Inferior parietal cortex (tissue), 1 donor: ENCODE results near the gene CFD.
"Not testable (repeated sequence)": the region's sequence is repeated elsewhere in the genome, so short reads cannot be mapped to it uniquely, and the experiment has no call there.

Experiments
- DNase-seq: peaks from one replicate; pipeline ENCODE4 v3.0.0-alpha.2; 2016; ENCODE audit errors: extremely low spot score

Gene CFD

DNA sequence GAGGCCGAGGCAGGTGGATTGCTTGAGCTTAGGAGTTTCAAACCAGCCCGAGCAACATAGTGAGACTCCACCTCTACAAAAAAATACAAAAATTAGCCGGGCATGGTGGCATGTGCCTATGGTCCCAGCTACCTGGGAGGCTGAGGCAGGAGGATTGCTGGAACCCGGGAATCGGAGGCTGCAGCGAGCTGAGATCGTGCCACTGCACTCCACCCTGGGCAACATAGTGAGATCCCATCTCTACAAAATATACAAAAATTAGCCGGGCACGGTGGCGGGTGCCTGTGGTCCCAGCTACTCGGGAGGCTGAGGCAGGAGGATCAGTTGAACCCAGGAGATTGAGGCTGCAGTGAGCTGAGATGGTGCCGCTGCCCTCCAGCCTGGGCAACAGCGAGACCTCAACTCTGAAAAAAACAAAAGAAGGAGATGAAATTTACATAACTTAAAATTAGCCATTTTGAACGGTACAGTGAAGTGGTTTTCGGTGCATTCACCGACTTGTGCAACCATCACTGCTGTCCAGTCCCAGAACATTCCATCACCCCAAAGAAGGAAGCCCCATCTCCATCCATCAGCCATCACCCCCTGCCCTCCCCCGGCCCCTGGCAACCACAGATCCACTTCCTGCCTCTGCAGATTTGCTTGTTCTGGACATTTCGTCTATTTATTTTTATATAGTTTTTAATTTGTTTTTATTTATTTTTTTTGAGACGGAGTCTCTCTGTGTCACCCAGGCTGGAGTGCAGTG is 33.4 kb upstream of the CFD start:
- no peak for DNase-seq

DNA sequence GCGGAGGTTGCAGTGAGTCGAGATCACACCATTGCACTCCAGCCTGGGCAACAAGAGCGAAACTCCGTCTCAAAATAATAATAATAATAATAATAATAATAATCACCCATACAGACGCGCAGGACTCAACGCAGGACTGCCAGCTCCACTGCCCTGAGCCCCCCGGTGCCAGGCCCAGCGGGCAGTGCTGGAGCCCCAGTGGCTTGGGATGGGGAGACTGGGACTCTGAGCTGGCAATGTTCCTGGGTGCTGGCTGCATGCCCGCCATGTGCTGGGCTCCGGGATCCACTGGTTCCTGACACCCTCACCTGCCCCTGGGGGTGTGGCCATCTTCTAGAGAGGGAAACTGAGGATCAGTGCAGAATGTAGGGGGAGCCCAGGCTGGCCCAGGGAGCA is 32.2 kb upstream of the CFD start:
- DNase-seq: no peak

DNA sequence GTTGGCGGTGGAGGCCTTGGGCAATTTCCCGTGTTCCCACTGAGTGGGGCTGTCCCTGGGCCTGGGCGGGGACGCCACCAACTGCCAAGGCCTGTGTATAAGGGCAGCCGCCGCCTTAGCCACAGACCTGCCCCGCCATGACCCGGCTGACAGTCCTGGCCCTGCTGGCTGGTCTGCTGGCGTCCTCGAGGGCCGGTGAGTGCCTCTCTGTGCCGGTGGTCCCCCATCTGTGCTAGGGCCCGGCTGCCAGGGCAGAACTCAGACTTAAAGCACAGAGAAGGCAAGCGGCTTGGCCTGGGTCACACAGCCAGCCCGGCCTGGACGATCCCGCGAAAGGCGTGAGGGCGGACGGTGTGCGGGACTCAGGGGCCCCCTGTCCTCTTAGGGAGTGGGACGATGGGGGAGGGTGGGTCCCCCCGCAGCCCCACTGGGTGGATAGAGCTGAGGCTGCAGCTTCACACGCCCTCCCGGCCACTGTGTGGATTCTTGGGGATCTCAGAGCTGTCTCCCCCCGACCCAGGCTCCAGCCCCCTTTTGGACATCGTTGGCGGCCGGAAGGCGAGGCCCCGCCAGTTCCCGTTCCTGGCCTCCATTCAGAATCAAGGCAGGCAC is 31.6 kb upstream of the CFD start, which contains the start of gene AZU1:
Gene AZU1, plus strand, starts transcription at position 128 of the 612 bp plus-strand sequence. Its CDS starts 10 bp downstream, at position 138.
- no peak for DNase-seq

DNA sequence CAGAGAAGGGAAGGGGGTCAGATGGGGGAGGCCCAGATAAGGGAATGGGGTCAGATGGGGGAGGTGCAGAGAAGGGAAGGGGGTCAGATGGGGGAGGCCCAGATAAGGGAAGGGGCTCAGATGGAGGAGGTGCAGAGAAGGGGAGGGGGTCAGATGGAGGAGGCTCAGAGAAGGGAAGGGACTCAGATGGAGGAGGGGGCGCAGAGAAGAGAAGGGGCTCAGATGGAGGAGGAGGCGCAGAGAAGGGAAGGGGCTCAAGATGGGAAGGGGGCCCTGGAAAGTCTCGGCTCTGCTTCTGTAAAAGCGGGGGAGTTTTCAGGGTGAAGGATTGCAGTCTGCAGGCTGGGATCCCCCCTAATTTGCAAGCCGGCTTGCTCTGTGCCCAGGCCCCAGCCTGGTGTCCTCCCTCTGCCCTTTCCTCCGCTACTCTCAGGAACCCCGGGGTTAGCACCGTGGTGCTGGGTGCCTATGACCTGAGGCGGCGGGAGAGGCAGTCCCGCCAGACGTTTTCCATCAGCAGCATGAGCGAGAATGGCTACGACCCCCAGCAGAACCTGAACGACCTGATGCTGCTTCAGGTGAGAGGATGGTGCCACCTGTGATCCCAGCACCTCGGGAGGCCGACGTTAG is 30.2 kb upstream of the CFD start:
- DNase-seq: no peak

DNA sequence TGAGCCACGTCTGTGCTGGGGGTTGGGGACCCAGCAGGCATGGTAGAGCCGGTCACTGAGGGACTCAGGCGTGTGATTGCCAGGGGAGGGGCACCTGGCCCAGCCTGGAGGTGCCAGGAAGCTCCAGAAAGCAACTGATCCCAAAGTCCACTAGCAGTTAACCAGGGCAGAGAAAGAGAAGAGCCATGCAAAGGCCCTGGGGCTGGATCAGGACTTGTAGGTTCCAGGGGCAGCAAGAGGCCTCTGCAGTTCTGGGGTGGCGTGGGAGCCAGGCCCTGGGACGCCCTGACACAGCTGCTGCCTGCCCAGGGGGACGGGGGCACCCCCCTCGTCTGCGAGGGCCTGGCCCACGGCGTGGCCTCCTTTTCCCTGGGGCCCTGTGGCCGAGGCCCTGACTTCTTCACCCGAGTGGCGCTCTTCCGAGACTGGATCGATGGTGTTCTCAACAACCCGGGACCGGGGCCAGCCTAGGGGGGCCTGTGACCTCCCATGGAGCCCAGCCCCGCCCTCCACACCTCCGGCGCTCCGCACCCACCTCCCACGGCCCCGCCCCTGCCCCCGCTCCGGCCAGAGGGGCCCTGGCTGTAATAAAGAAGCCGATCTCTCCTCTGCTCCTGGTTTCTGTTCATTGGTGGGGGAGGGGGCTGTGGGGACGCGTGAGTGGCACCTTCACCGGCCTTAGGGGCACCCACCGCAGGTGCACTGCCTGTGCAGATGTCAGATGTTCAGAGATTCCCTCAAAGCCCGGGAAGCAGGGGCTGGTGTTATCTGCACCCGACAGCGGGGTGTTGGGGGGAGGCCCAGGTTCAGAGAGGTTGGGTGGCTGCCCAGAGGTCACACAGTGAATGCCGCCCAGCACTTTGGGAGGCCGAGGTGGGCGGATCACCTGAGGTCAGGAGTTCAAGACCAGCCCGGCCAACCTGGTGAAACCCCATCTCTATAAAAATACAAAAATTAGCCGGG is 27.8 kb upstream of the CFD start:
- DNase-seq: no peak

DNA sequence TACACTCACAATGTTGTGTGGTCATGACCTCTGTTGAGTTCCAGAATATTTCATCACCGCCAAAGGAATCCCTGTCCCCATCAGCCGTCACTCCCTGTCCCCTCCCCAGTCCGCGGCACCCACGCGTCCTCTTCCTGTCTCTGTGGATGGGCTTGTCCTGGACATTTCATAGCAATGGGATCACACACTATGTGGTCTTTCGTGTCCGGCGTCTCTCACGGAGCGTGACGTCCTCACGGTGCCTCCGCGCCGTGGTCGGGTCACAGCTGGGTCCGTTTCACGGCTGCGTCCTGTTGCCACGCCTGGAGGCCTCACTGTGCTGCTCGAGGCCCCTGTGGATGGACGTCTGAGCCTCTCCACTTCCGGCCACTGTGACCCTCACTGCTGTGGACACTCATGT is 25.2 kb upstream of the CFD start:
- DNase-seq: no peak

DNA sequence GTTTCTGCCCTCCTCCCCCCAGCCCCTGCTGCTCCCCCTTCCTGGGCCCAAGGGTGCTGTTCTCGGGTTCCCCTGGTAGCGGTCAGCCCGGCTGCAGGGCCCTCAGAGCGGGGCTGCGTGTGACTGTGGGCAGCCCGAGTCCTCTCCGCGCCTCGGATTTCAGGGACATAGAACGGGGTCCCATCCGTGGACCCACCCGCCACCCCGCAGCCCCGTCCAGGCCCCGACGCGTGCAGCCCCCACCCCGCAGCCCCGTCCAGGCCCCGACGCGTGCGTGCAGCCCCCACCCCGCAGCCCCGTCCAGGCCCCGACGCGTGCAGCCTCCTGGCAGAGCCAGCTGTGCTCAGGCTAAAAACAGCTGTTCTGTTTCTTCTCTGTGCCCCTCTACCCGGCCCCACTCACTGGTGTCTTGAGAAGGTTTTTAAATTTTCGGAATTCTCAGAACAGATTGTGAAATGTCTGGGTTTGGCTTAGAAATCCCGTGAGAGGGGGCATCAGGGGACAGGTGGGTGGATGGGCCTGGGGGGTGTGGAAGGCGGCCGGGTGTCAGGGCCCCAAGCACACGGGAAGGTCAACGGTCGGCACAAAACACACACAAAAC is 24.2 kb upstream of the CFD start:
- DNase-seq: no peak

DNA sequence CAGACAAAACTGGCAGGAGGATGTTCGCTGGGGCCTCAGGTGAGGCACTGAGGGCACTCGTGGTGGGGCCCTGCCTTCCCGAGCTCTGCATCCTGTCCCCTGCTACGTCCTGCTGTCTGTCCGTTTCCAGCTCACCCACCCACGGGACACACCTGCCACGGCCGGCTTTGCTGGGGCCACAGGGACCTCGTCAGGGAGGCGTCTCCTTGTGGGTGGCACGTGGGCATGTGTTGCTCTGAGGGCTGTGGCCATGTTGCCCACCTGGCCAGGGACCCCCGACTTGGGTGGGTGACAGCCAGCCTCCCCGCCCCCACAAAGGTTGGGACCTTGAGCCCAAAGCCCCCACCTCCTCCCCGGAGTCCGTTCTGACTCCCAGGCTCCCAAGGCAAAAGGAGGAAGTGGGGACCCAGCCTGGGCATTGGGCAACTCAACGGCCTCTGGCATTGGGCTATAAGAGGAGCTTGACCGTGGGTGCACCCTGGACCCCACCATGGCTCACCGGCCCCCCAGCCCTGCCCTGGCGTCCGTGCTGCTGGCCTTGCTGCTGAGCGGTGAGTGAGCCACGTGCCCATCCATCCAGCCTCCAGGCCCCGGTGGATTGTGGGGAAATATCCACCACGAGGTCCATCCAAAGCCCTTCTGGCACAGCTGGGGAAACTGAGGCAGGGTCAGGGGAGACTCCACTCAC is 18.8 kb upstream of the CFD start, which contains the start of gene PRTN3:
Gene PRTN3, plus strand, starts transcription at position 481 of the 688 bp plus-strand sequence. Its CDS starts 10 bp downstream, at position 491.
- no peak for DNase-seq

DNA sequence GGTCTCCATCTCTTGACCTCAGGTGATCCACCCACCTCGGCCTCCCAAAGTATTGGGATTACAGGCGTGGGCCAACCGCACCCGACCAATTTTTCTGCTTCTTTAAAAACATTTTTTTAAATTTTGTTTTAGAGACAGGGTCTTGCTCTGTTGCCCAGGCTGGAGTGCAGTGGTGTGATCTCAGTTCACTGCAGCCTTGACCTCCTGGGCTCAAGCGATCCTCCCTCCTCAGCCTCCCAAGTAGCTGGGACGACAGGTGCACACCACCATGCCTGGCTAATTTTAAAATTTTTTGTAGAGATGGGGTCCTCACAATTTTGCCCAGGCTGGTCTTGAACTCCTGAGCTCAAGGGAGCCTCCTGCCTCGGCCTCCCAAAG is 16.7 kb upstream of the CFD start:
- DNase-seq: not testable (repeated sequence)

DNA sequence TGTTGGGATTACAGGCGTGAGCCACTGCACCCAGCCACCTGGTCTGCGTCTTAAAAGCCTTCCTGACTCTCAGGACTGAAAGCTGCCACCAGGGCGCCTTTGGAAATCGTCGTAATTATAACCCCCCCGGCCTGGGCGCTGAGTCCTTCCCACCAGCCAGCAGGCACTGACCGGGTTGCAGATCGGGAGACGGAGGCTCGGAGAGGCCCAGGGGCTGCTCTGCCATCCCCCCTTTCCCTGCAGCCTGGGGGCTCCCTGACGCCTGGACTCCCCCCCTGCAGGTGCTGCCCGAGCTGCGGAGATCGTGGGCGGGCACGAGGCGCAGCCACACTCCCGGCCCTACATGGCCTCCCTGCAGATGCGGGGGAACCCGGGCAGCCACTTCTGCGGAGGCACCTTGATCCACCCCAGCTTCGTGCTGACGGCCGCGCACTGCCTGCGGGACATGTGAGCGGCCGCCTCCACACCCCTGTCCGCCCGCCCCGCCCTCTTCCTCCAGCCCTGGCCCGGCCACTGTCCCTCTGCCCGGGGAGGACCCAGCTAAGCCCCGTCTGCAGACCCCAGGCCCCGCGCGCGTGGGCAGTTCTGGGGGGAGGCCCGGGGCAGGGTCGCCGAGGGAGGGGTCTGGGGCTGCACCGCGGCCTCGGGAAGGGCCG is 16.2 kb upstream of the CFD start:
- no peak for DNase-seq

DNA sequence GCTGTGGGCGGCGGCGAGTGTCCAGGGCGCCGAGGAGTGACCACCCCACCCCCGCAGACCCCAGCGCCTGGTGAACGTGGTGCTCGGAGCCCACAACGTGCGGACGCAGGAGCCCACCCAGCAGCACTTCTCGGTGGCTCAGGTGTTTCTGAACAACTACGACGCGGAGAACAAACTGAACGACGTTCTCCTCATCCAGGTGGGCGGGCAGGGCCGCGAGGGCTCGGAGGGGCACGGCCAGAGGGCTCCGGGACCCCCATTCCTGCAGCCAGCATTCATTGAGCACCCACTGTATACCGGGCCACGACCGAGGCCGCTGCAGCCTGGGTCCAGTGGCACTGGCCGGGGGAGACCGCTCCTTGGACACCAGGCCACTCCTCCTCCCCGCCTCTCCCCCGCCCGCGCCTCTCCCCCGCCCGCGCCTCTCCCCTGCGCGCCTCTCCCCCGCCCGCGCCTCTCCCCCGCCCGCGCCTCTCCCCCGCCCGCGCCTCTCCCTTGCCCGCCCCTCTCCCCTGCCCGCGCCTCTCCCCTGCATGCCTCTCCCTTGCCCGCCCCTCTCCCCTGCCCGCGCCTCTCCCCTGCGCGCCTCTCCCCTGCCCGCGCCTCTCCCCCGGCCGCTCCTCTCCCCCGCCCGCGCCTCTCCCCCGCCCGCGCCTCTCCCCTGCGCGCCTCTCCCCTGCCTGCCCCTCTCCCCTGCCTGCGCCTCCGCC is 15.5 kb upstream of the CFD start:
- DNase-seq: no peak

DNA sequence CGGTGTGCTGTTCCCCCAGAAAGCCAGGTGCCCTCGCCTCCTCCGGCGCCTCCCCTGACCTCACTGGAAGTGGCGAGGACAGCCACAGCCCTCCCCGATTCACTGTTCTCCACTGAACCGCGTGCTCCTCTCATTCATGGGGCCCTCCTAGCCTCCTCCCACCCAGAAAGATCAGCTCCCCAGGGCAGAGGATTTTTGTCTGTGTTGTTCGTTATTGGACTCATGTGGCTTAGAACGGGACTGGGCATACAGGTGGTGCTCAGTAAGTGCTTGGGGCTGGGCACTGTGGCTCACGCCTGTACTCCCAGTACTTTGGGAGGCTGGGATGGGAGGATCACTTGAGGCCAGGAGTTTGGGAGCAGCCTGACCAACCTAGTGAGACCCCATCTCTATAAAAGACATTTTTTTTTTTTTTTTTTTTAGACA is 14.9 kb upstream of the CFD start:
- no peak for DNase-seq

DNA sequence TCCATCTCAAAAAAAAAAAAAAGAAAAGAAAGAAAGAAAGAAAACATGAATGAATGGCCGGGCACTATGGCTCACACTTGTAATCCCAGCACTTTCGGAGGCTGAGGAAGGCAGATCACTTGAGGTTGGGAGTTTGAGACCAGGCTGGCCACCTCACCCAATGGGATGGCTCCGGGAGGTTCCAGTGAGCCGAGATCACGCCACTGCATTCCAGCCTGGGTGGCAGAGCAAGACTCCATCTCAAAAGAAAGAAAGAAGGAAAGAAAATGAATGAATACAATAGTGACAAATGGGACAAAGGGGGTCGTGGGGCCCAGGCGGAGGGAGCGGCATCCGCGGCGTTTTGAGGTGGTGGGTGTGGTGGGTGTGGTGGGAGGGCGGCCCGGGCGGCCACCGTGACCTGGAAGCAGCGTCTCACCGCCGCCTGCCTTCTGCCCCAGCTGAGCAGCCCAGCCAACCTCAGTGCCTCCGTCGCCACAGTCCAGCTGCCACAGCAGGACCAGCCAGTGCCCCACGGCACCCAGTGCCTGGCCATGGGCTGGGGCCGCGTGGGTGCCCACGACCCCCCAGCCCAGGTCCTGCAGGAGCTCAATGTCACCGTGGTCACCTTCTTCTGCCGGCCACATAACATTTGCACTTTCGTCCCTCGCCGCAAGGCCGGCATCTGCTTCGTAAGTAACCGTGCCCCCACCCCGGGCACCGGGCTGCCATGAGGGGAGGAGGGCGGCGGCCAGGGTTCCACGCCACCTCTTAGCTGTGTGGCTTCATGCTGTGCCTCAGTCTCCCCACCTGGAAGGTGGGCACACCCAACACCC is 13.6 kb upstream of the CFD start:
- no peak for DNase-seq

DNA sequence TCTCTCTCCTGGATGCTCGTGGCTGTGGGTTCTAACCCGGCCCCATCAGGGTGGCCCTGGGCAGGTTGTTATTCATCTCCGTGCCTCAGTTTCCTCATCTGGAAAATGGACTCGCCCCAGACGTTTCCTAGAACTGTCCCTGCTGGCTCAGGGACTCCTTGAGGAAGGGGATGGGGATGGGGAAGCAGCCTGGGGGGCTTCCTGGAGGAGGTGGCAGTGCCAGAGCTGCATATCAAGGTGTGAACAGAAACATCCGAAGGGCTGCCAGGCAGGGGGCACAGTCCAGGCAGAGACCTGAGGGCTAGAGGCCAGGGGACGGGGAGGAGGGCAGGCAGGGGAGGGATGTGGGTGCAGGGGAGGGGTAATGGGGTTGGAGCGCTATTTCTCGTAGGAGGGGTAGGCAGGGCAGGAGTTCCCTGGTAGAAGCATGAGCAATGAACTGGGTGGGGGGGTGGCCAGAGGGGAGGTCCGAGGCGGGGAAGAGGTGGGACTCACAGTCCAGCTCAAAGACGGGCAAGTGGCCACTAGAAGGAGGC is 11.0 kb upstream of the CFD start:
- DNase-seq: no peak

DNA sequence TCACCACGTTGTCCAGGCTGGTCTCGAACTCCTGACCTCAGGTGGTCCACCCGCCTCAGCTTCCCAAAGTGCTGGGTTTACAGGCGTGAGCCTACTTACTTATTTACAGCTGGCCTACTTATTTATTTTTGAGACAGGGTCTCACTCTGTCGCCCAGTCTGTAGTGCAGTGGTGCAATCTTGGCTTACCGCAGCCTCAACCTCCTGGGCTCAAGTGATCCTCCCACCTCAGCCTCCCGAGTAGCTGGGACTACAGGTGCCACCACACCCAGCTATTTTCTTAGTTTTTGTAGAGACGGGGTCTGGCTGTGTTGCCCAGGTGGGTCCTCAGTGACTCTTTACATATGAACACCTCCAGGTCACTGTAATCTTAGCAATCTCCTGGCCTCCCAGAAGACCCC is 10.3 kb upstream of the CFD start:
- not testable (repeated sequence) for DNase-seq

DNA sequence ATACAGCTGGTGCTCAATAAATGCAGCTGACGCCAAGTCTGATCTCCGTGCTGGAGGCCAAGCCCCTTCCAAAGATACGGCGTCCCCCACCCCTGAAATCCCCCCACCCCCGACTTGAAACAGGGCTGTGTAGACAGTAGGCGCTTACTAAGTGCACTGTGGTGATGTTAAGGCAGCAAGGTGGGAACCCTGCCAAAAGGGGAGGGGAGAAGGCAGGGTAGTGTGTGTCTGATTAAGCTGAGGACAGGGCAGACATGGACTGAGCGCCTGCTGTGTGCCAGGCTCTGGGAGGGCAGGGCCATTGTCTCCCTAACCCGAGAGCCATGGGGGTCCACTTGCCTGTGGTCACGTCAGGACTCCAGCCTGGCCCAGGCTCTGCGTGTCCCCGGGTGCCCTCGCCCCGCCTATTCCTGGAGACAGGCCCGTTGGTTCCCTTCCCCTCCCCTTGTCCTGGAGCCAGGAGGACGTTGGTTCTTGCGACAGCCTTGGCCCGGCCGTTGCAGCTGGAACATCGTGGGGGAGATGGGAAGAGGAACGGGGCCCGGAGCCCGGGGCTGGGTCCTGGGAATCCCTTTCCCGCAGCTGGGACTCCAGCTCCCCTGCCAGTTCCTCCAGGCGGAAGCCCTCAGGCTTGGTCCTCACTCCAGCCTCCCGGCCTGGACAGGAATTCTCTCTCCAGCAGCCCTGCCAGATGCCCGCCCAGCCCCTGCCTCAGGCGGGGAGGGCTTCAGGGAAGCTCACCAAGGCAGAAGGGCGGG is 9.1 kb upstream of the CFD start:
- DNase-seq: no peak

DNA sequence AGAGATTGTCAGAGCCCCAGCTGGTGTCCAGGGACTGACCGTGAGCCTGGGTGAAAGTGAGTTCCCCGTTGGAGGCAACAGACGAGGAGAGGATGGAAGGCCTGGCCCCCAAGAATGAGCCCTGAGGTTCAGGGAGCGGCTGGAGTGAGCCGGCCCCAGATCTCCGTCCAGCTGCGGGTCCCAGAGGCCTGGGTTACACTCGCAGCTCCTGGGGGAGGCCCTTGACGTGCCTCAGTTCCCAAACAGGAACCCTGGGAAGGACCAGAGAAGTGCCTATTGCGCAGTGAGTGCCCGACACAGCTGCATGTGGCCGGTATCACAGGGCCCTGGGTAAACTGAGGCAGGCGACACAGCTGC is 8.5 kb upstream of the CFD start:
- no peak for DNase-seq
